HAP-1 (cell line): ENCODE measurements around the gene HNRNPAB.

Source experiments
- DNase-seq, 2 experiments: peaks; one replicate each; pipeline ENCODE4 v3.0.0-alpha.2; 2016 to 2020; ENCODE audit warnings: low spot score in 2 of 2
- H3K27me3 ChIP-seq: fragments of 250-450 bp; sonication (Bioruptor Pico); 2 replicates; pipeline ENCODE4 v1.5.1; 2020; ENCODE audit warnings: low read depth, mild to moderate bottlenecking, moderate library complexity
- H3K36me3 ChIP-seq: fragments of 250-450 bp; sonication (Bioruptor Pico); replicated peaks from 2 replicates; pipeline ENCODE4 v1.5.1; 2020; ENCODE audit warnings: mild to moderate bottlenecking
- H3K4me1 ChIP-seq: fragments of 250-450 bp; sonication (Bioruptor Pico); 2 replicates; pipeline ENCODE4 v1.5.1; 2020; ENCODE audit warnings: mild to moderate bottlenecking
- H3K4me3 ChIP-seq: fragments of 250-450 bp; sonication (Bioruptor Pico); 2 replicates; pipeline ENCODE4 v1.5.1; 2020; ENCODE audit warnings: mild to moderate bottlenecking, moderate library complexity
- H3K9me3 ChIP-seq: fragments of 250-450 bp; sonication (Bioruptor Pico); 2 replicates; pipeline ENCODE4 v1.5.1; 2020; ENCODE audit warnings: mild to moderate bottlenecking, moderate library complexity
- in situ Hi-C: fragments of 300-500 bp; cut with MboI; formaldehyde crosslinking; loops from 3 replicates; pipeline ENCODE4 v1.14.3; 2020; ENCODE audit warnings: low sequenced_read_pairs, inconsistent platforms, mixed read lengths

The HNRNPAB gene

GRCh38 chr5:178256746-178257145 is 52.4 kb downstream of the HNRNPAB start:
- Histone ChIP-seq H3K36me3 (no peaks in the 10 kb centered on the region), H3K27me3 (no peaks in the 10 kb centered on the region), H3K4me3 (no peak overlapping the region), H3K9me3 (no peaks in the 10 kb centered on the region), H3K4me1 (no peaks in the 10 kb centered on the region)
- no peak for DNase-seq
- in situ Hi-C loops = no loop called here

GRCh38 chr5:178257650-178258049 is 53.3 kb downstream of the HNRNPAB start:
- Histone ChIP-seq H3K36me3 (no peaks in the 10 kb centered on the region), H3K4me3 (no peak overlapping the region), H3K27me3 (no peaks in the 10 kb centered on the region), H3K4me1 (no peaks in the 10 kb centered on the region), H3K9me3 (no peaks in the 10 kb centered on the region)
- in situ Hi-C loops = no loop called here
- no peak for DNase-seq

GRCh38 chr5:178259623-178260536 is 55.5 kb downstream of the HNRNPAB start:
- H3K27me3 ChIP-seq = no peaks in the 10 kb centered on the region
- in situ Hi-C loops = no loop called here
- H3K36me3 ChIP-seq = no peaks in the 10 kb centered on the region
- no peak for DNase-seq
- no peaks in the 10 kb centered on the region for H3K9me3 ChIP-seq
- H3K4me3 ChIP-seq = no peak overlapping the region
- no peaks in the 10 kb centered on the region for H3K4me1 ChIP-seq
